ENCODE results near the gene AK3. TPM values are rescaled to one million over a fixed set of nuclear protein-coding genes. Genes with fewer than 3 reads are reported as not detected.

The AK3 gene
- total and polyA plus RNA-seq, 2 donors (not counting 3 experiments of a cell fraction or from before 2014, with no cell fraction given): 20.6 to 42.3 TPM

GRCh38 chr9:4671737-4672136, 69.3 kb downstream of the AK3 start:
- Histone ChIP-seq H3K79me2 (ENCODE audit: control insufficient read depth, insufficient read depth, low read length) (no peaks in the 10 kb centered on the region), H3K4me3 (replicated peaks in 1 of 3; ENCODE audit: insufficient read depth in 1 of 3, low read depth in 1 of 3, low read length in 3 of 3) (no peak overlapping the region), H3K9me3 (replicated peaks; ENCODE audit: control insufficient read depth, insufficient read depth, low read length) (no peaks in the 10 kb centered on the region), H3K4me2 (ENCODE audit: insufficient read depth, low read length) (no peak overlapping the region), H4K20me1 (replicated peaks; ENCODE audit: control insufficient read depth, extremely low read depth, insufficient read depth, low read length) (no peaks in the 10 kb centered on the region), H3K27ac (ENCODE audit: insufficient read depth, low read depth, low read length) (no peak overlapping the region), H2AFZ (ENCODE audit: low read depth, low read length) (no peak overlapping the region), H3K9ac (replicated peaks; ENCODE audit: extremely low read depth, insufficient read depth, low read length) (no peak overlapping the region), H3K36me3 (ENCODE audit: control insufficient read depth in 2 of 2, extremely low read depth in 1 of 2, insufficient read depth in 2 of 2, low read length in 2 of 2) (no peaks in the 10 kb centered on the region), H3K9me1 (replicated peaks; ENCODE audit: control insufficient read depth, extremely low read depth, insufficient read depth, low read length) (no peaks in the 10 kb centered on the region), H3K4me1 (ENCODE audit: control insufficient read depth, extremely low read depth, insufficient read depth, low read length) (no peaks in the 10 kb centered on the region), H3K27me3 (ENCODE audit: control insufficient read depth in 2 of 2, insufficient read depth in 2 of 2, low read length in 2 of 2) (peaks cover 0 to 4% of the 10 kb centered on the region in 2 experiments)
- ChIA-PET POLR2A (no interaction called here), CTCF (interaction anchor here (1.6 kb wide), 1 partner anchor 9 kb away, joined by 3 read pairs; no protein-coding TSS in a partner anchor)
- DNase-seq (ENCODE audit: low read depth, low spot score) (no peak), FAIRE-seq (no peak)
- dilution Hi-C loops (cut with MboI; ENCODE audit: extremely low pct_ligation_motif_present, low sequenced_read_pairs): no loop called here
- intact Hi-C loops (cut with micrococcal nuclease): loop anchor here (10.0 kb wide), 1 partner anchor 1147 kb away; the partner anchor contains the start of gene RFX3
- no peak for TF ChIP-seq POLR2A (IDR thresholded peaks at IDR 0.05; ENCODE audit: low read depth, low read length)
- no peak for TF ChIP-seq MYC (IDR thresholded peaks at IDR 0.05; ENCODE audit: low read depth, low read length)
- TF ChIP-seq GATA2 (IDR thresholded peaks at IDR 0.05; ENCODE audit: insufficient read depth, insufficient read length, low read depth, low read length): no peak
- no peak for TF ChIP-seq JUN (IDR thresholded peaks at IDR 0.05; ENCODE audit: borderline replicate concordance, insufficient read depth, insufficient read length, low read depth)
- no peak for TF ChIP-seq MAX (IDR thresholded peaks at IDR 0.05; ENCODE audit: insufficient read depth, insufficient read length)
- BruUV-seq (replicated peaks): no TSS peak

- Histone ChIP-seq H3K27ac (ENCODE audit: insufficient read depth, low read depth, low read length) (no peak overlapping the region), H3K79me2 (ENCODE audit: control insufficient read depth, insufficient read depth, low read length) (no peaks in the 10 kb centered on the region), H2AFZ (ENCODE audit: low read depth, low read length) (no peak overlapping the region), H3K4me3 (replicated peaks in 1 of 3; ENCODE audit: insufficient read depth in 1 of 3, low read depth in 1 of 3, low read length in 3 of 3) (no peak overlapping the region), H4K20me1 (replicated peaks; ENCODE audit: control insufficient read depth, extremely low read depth, insufficient read depth, low read length) (no peaks in the 10 kb centered on the region), H3K36me3 (ENCODE audit: control insufficient read depth in 2 of 2, extremely low read depth in 1 of 2, insufficient read depth in 2 of 2, low read length in 2 of 2) (no peaks in the 10 kb centered on the region), H3K27me3 (ENCODE audit: control insufficient read depth in 2 of 2, insufficient read depth in 2 of 2, low read length in 2 of 2) (peaks cover 0 to 4% of the 10 kb centered on the region in 2 experiments), H3K9ac (replicated peaks; ENCODE audit: extremely low read depth, insufficient read depth, low read length) (no peak overlapping the region), H3K9me1 (replicated peaks; ENCODE audit: control insufficient read depth, extremely low read depth, insufficient read depth, low read length) (no peaks in the 10 kb centered on the region), H3K9me3 (replicated peaks; ENCODE audit: control insufficient read depth, insufficient read depth, low read length) (no peaks in the 10 kb centered on the region), H3K4me1 (ENCODE audit: control insufficient read depth, extremely low read depth, insufficient read depth, low read length) (peaks cover 8% of the 10 kb centered on the region), H3K4me2 (ENCODE audit: insufficient read depth, low read length) (no peak overlapping the region)
- DNase-seq (ENCODE audit: low read depth, low spot score) (no peak), FAIRE-seq (no peak)
- CTCF ChIA-PET: no interaction called here
- POLR2A ChIA-PET: no interaction called here
- dilution Hi-C loops (cut with MboI; ENCODE audit: extremely low pct_ligation_motif_present, low sequenced_read_pairs): no loop called here
- intact Hi-C loops (cut with micrococcal nuclease): loop anchor here (10.0 kb wide), 1 partner anchor 1146 kb away; the partner anchor contains the start of gene RFX3
- TF ChIP-seq FOS (IDR thresholded peaks at IDR 0.05; ENCODE audit: borderline replicate concordance, insufficient read depth, low read length) (no peak), CTCF (IDR thresholded peaks at IDR 0.05; ENCODE audit: extremely low read depth in 1 of 2, insufficient read depth in 1 of 2, low read depth in 1 of 2, low read length in 2 of 2) (no peak)
- BruUV-seq (replicated peaks): no TSS peak
Observed at GRCh38 chr9:4670591-4670990, 70.4 kb downstream of the AK3 start.
